WERI-Rb-1 (cell line): ENCODE results near the gene NAPG.
"Not testable (repeated sequence)": the region's sequence is repeated elsewhere in the genome, so short reads cannot be mapped to it uniquely, and the experiment has no call there.

Source experiments
- DNase-seq: peaks from one replicate; pipeline ENCODE4 v3.0.0-alpha.2; 2020
- H3K27ac ChIP-seq: fragments of 250-450 bp; sonication (Bioruptor Pico); 2 replicates; pipeline ENCODE4 v1.5.1; 2020; ENCODE audit warnings: mild to moderate bottlenecking, moderate library complexity
- H3K27me3 ChIP-seq: fragments of 250-450 bp; sonication (Bioruptor Pico); 2 replicates; pipeline ENCODE4 v1.5.1; 2021; ENCODE audit warnings: mild to moderate bottlenecking, low read depth, moderate library complexity; ENCODE audit not compliant: insufficient read depth, severe bottlenecking
- H3K36me3 ChIP-seq: fragments of 250-450 bp; sonication (Bioruptor Pico); 2 replicates; pipeline ENCODE4 v1.5.1; 2020; ENCODE audit warnings: mild to moderate bottlenecking, moderate library complexity
- H3K4me3 ChIP-seq: 2 replicates; pipeline ENCODE4 v1.5.1; 2011; ENCODE audit warnings: low read depth, mild to moderate bottlenecking, control low read depth, low read length
- H3K9me3 ChIP-seq: fragments of 250-450 bp; sonication (Bioruptor Pico); 2 replicates; pipeline ENCODE4 v1.5.1; 2021; ENCODE audit warnings: mild to moderate bottlenecking, moderate library complexity; ENCODE audit not compliant: severe bottlenecking
- TF ChIP-seq, protein P1 (sequence below): IDR thresholded peaks from 2 replicates; pipeline ENCODE4 v1.5.1; 2011; ENCODE audit warnings: low read depth, mild to moderate bottlenecking, control low read depth, inconsistent platforms, low read length

NAPG gene

DNA sequence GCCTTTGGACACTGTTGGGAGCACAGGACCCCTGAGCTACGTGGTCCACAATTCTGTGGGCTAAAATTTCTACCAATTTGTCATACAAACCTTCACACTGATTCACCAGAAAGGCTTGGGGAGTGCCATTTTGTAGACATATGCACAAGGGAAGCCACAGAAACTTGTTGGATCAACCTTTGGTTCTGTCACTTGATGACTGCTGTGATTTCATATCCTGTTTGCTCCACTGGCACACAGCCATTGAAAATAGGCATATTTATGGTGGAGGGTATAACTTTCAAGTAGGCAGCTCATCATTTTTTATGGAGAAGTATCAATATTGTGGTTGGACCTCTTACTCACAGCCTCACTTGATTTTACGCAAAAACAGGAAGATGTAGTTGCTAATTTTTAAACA lies 10.5 kb downstream of the NAPG start:
- Histone ChIP-seq H3K9me3 (peaks cover 2% of the 10 kb centered on the region), H3K36me3 (peaks cover 20% of the 10 kb centered on the region), H3K27me3 (no peaks in the 10 kb centered on the region), H3K27ac (no peak overlapping the region), H3K4me3 (no peak overlapping the region)
- TF ChIP-seq, protein P1, sequence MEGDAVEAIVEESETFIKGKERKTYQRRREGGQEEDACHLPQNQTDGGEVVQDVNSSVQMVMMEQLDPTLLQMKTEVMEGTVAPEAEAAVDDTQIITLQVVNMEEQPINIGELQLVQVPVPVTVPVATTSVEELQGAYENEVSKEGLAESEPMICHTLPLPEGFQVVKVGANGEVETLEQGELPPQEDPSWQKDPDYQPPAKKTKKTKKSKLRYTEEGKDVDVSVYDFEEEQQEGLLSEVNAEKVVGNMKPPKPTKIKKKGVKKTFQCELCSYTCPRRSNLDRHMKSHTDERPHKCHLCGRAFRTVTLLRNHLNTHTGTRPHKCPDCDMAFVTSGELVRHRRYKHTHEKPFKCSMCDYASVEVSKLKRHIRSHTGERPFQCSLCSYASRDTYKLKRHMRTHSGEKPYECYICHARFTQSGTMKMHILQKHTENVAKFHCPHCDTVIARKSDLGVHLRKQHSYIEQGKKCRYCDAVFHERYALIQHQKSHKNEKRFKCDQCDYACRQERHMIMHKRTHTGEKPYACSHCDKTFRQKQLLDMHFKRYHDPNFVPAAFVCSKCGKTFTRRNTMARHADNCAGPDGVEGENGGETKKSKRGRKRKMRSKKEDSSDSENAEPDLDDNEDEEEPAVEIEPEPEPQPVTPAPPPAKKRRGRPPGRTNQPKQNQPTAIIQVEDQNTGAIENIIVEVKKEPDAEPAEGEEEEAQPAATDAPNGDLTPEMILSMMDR: no peak
- DNase-seq: no peak

DNA sequence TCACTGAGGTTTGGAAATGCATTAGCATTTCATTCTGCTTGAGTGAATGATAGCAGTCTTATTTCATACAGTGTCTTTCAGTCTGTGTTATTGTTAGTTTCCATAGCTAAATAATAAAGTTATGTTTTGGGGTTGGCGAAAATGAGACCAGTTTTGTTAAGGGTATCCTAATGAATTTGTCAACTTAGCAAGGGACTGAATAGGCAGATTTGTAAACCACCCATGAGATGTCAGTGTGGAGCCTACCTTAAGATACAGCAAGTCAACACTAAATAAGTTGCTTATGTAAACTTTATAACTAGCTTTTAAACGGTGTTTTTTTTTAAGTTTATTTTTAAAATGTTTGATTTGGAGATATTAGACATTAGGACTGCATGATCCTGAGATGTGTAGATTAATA lies 11.9 kb downstream of the NAPG start:
- no peaks in the 10 kb centered on the region for H3K27me3 ChIP-seq
- DNase-seq: no peak
- peaks cover 27% of the 10 kb centered on the region for H3K36me3 ChIP-seq
- H3K9me3 ChIP-seq: peaks cover 2% of the 10 kb centered on the region
- no peak overlapping the region for H3K27ac ChIP-seq
- TF ChIP-seq, protein P1: no peak
- no peak overlapping the region for H3K4me3 ChIP-seq

DNA sequence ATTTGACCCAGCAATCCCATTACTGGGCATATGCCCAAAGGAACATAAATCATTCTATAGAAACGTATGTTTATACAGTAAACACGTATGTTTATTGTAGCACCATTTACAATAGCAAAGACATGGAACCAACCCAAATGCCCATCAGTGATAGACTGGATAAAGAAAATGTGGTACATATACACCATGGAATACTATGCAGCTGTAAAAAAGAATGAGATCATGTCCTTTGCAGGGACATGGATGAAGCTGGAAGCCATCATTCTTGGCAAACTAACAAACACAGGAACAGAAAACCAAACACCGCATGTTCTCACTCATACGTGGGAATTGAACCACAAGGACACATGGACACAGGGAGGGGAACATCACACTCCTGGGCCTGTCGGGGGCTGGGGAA lies 13.3 kb downstream of the NAPG start:
- peaks cover 27% of the 10 kb centered on the region for H3K36me3 ChIP-seq
- H3K4me3 ChIP-seq, H3K27ac ChIP-seq, DNase-seq, H3K27me3 ChIP-seq, H3K9me3 ChIP-seq: not testable (repeated sequence)

DNA sequence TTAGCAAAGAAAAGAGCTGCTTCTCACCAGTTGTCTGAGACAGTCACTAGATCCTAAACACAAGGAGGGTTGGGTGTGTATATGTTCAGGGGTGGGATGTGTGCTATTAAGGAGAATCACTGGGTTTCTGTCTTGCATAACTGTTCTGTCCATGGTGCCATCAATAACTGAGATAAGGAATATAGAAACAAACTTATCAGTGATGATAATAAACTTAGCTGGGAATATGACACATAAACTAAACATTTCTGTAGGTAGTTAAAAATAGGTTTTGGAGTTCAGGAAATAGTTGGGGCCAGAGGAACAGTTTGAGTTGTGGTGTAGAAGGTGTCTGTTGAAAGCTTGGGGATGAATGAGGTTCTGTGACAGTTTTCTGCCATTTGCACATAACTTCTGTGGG lies 17.4 kb downstream of the NAPG start:
- H3K9me3 ChIP-seq: peaks cover 2% of the 10 kb centered on the region
- H3K4me3 ChIP-seq: no peak overlapping the region
- no peak for DNase-seq
- peaks cover 44% of the 10 kb centered on the region for H3K36me3 ChIP-seq
- H3K27me3 ChIP-seq: no peaks in the 10 kb centered on the region
- TF ChIP-seq, protein P1: no peak
- no peak overlapping the region for H3K27ac ChIP-seq

DNA sequence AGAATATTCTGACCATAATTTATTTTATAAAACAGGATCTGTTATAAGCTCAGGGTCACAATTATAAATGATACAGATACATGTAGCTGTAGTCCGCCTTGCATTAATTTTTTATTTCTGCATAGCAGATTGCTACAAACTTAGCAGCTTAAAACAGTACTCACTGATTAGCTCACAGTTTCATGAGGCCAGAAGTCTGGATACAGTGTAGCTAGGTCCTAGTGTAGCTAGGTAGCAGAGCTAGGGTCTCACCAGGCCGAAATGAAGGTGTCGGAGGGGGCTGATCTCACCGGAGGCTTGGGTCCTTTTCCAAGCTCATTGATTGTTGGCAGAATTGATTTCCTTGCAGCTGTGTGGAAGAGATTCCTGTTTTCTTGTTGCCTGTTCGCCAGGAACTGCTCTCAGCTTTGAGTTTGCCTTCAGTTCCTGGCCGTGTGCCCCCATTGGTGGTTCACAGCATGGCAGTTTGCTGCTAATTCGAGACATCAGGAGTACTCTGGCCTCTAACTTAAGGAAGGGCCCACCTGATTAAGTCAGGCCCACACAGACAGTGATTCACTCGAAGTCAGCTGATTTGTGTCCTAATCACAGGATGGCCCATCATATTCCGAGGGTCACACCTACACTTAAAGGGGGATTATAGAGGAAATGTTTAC lies 18.4 kb downstream of the NAPG start:
- Histone ChIP-seq H3K9me3 (no peaks in the 10 kb centered on the region), H3K27me3 (no peaks in the 10 kb centered on the region), H3K4me3 (no peak overlapping the region), H3K27ac (no peak overlapping the region), H3K36me3 (peaks cover 45% of the 10 kb centered on the region)
- TF ChIP-seq, protein P1: no peak
- no peak for DNase-seq

DNA sequence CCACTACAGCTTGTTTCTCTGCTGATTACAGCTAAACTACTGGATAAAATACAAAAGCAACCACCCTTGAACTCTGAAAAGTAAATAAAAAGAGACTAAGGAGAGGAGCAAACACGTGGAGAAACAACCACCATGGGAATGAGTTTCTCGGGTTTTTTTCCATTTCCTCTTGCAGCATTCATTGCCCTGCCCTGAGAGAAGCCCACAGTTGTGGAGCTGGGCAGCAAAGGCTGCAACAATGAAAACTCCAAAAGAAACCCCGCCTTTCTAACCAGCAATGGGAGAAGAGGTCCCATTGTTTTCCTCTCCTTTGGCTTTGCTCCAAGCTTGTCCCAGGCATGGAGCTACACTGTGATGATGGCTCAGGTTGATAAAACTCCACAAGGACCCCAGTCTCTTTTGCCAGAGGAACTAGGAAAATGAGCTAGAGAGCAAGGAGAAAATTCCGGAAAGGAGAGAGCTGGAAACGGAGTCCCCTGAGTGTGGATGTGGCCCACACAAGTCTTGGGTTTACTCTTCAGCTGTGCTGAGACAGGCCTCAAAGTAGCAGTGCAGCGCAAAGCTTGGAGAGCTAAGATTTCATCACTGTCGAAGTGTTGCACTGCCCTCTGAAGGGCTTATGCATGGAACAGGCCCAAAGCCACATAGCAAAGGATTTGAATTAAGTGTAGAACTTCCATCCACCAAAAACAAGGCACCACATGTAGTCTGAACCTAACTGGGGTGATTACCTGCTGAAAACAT lies 20.9 kb downstream of the NAPG start:
- Histone ChIP-seq H3K36me3 (peaks cover 39% of the 10 kb centered on the region), H3K27me3 (no peaks in the 10 kb centered on the region), H3K27ac (no peak overlapping the region), H3K4me3 (no peak overlapping the region), H3K9me3 (no peaks in the 10 kb centered on the region)
- DNase-seq: no peak
- TF ChIP-seq, protein P1: no peak
